HCT116 (cell line): ENCODE measurements around the gene TCERG1L. TPM values are rescaled to one million over a fixed set of nuclear protein-coding genes. Genes with fewer than 3 reads are reported as not detected.

Experiments used
- ATAC-seq: fragments of 200-7000 bp; cut with Tn5 transposase; 2 replicates; pipeline ENCODE4 v1.9.1; 2020; ENCODE audit warnings: mild to moderate bottlenecking, moderate library complexity
- BruUV-seq: library from RNA; stranded (reverse); fragments of 400-500 nt; replicated peaks from 2 replicates; lab custom pipeline; 2021; lab: Mats Ljungman, UMichigan
- CTCF ChIA-PET: fragments of 300-600 bp; sonication (Branson Sonifier 250); formaldehyde crosslinking; loops from one replicate; lab custom pipeline; 2021; ENCODE audit warnings: antibody characterized with exemption; lab: Charles Lee
- POLR2A ChIA-PET: fragments of 300-600, 350-600 bp; sonication (Branson Sonifier 250); formaldehyde crosslinking; loops from one replicate; lab custom pipeline; 2021; ENCODE audit warnings: antibody characterized with exemption; lab: Charles Lee
- RAD21 ChIA-PET, 2 experiments: fragments of 300-600 bp; sonication (Branson Sonifier 250); formaldehyde crosslinking; loops; one replicate each; lab custom pipeline; 2023; ENCODE audit warnings: low total read pairs in 2 of 2; ENCODE audit not compliant: uncharacterized antibody in 2 of 2, unreplicated experiment in 2 of 2, low non-redundant PET in 1 of 2; lab: Charles Lee
- DNase-seq: peaks from one replicate; pipeline ENCODE4 v3.0.0-alpha.2; 2010; ENCODE audit warnings: low read depth, low spot score
- H2AFZ ChIP-seq: fragments of 200-600 bp; shearing (Covaris generic), sonication (generic); 2 replicates; pipeline ENCODE4 v1.6.1; 2017; ENCODE audit warnings: low read depth, mixed run types, mixed read lengths, antibody characterized with exemption, low read length; ENCODE audit not compliant: poor library complexity, severe bottlenecking
- H3K27ac ChIP-seq: 2 replicates; pipeline ENCODE4 v1.5.1; 2012; ENCODE audit warnings: low read depth, low read length
- H3K27me3 ChIP-seq: fragments of 200-600 bp; sonication (generic); 2 replicates; pipeline ENCODE4 v1.6.1; 2016; ENCODE audit warnings: mixed run types, low read length, mixed read lengths; ENCODE audit not compliant: insufficient read depth
- H3K36me3 ChIP-seq, 2 experiments: fragments of 200-500 bp in 1 of 2; fragments of 200-600 bp in 1 of 2; sonication (Bioruptor generic) in 1 of 2; sonication (generic) in 1 of 2; 2 replicates each; pipeline versions ENCODE4 v1.5.1 to v1.6.1; 2014 to 2016; ENCODE audit warnings: low read length in 2 of 2, inconsistent platforms in 1 of 2, mixed read lengths in 1 of 2, mixed run types in 1 of 2; ENCODE audit not compliant: insufficient read depth in 2 of 2, control insufficient read depth in 1 of 2
- H3K4me1 ChIP-seq, 2 experiments: fragments of 200-600 bp in 1 of 2; sonication (generic) in 1 of 2; 2 replicates each; pipeline versions ENCODE4 v1.5.1 to v1.6.1; 2012 to 2017; ENCODE audit warnings: low read length in 2 of 2, inconsistent platforms in 1 of 2, mild to moderate bottlenecking in 1 of 2, mixed read lengths in 1 of 2, mixed run types in 1 of 2, moderate library complexity in 1 of 2; ENCODE audit not compliant: insufficient read depth in 2 of 2, control insufficient read depth in 1 of 2
- H3K4me2 ChIP-seq: fragments of 200-600 bp; sonication (generic); 2 replicates; pipeline ENCODE4 v1.6.1; 2017; ENCODE audit warnings: mixed run types, low read length, mixed read lengths
- H3K4me3 ChIP-seq, 2 experiments: fragments of 200-600 bp in 1 of 2; sonication (generic) in 1 of 2; replicated peaks in 1 of 2; 2 replicates each; pipeline ENCODE4 v1.5.1; 2011 to 2016; ENCODE audit warnings: low read length in 2 of 2, control low read depth in 1 of 2, low read depth in 1 of 2, mild to moderate bottlenecking in 1 of 2, mixed read lengths in 1 of 2, mixed run types in 1 of 2
- H3K79me2 ChIP-seq: fragments of 200-600 bp; sonication (generic); 2 replicates; pipeline ENCODE4 v1.6.1; 2017; ENCODE audit warnings: mild to moderate bottlenecking, mixed run types, low read length, moderate library complexity, mixed read lengths; ENCODE audit not compliant: insufficient read depth
- H3K9ac ChIP-seq: fragments of 200-600 bp; sonication (generic); 2 replicates; pipeline ENCODE4 v1.6.1; 2016; ENCODE audit warnings: low read length, mixed read lengths
- H3K9me2 ChIP-seq: fragments of 200-600 bp; sonication (generic), shearing (Covaris generic); 2 replicates; pipeline ENCODE4 v1.6.1; 2017; ENCODE audit warnings: mixed run types, mild to moderate bottlenecking, moderate library complexity; ENCODE audit not compliant: insufficient read depth
- H3K9me3 ChIP-seq, 2 experiments: fragments of 200-500 bp in 1 of 2; fragments of 200-600 bp in 1 of 2; sonication (Bioruptor generic) in 1 of 2; sonication (generic) in 1 of 2; 2 replicates each; pipeline ENCODE4 v1.6.1; 2014 to 2017; ENCODE audit warnings: low read length in 2 of 2, mixed read lengths in 2 of 2, inconsistent platforms in 1 of 2, low read depth in 1 of 2, mild to moderate bottlenecking in 1 of 2, mixed run types in 1 of 2, moderate library complexity in 1 of 2; ENCODE audit not compliant: control insufficient read depth in 1 of 2, insufficient read depth in 1 of 2
- H4K20me1 ChIP-seq: fragments of 200-600 bp; sonication (generic), shearing (Covaris generic); 2 replicates; pipeline ENCODE4 v1.6.1; 2017; ENCODE audit warnings: mixed run types, mild to moderate bottlenecking, moderate library complexity; ENCODE audit not compliant: insufficient read depth
- CBX3 ChIP-seq: IDR thresholded peaks from 2 replicates; pipeline ENCODE4 v1.6.1; 2012; ENCODE audit warnings: low read depth
- EGR1 ChIP-seq: IDR thresholded peaks from 2 replicates; pipeline ENCODE4 v1.6.1; 2012; ENCODE audit warnings: low read depth
- ELF1 ChIP-seq: IDR thresholded peaks from 2 replicates; pipeline ENCODE4 v1.6.1; 2012; ENCODE audit warnings: low read depth, borderline replicate concordance
- EZH2 ChIP-seq: fragments of 200-600 bp; sonication (generic); IDR thresholded peaks from 2 replicates; pipeline ENCODE4 v1.6.1; 2017; ENCODE audit warnings: antibody characterized with exemption, mixed run types
- EZH2phosphoT487 ChIP-seq: fragments of 200-600 bp; IDR thresholded peaks from 2 replicates; pipeline ENCODE4 v1.6.1; 2018; ENCODE audit warnings: antibody characterized with exemption, borderline replicate concordance
- FOSL1 ChIP-seq: IDR thresholded peaks from 2 replicates; pipeline ENCODE4 v1.6.1; 2012; ENCODE audit warnings: low read depth
- JUND ChIP-seq: IDR thresholded peaks from 2 replicates; pipeline ENCODE4 v1.6.1; 2012
- POLR2A ChIP-seq: IDR thresholded peaks from 2 replicates; pipeline ENCODE4 v1.7.0; 2011; ENCODE audit warnings: borderline replicate concordance; ENCODE audit not compliant: insufficient read depth, insufficient read length; ENCODE audit errors: extremely low read depth
- RAD21 ChIP-seq: IDR thresholded peaks from 2 replicates; pipeline ENCODE4 v1.6.1; 2012; ENCODE audit warnings: low read depth, mild to moderate bottlenecking
- SP1 ChIP-seq: IDR thresholded peaks from 2 replicates; pipeline ENCODE4 v1.6.1; 2012; ENCODE audit warnings: low read depth
- YY1 ChIP-seq: IDR thresholded peaks from 2 replicates; pipeline ENCODE4 v1.6.1; 2011; ENCODE audit warnings: low read length, low read depth, moderate library complexity, mild to moderate bottlenecking; ENCODE audit not compliant: insufficient replicate concordance; ENCODE audit errors: extremely low read depth
- ZNF274 ChIP-seq: fragments of 200-500 bp; sonication (Bioruptor generic); IDR thresholded peaks from 2 replicates; pipeline ENCODE4 v1.6.1; 2014; ENCODE audit warnings: mild to moderate bottlenecking, low read depth, low read length, inconsistent platforms
- intact Hi-C: fragments of 100-400 bp; cut with micrococcal nuclease; formaldehyde crosslinking; loops from 2 replicates; pipeline ENCODE4 v1.10.0; 2022
- total RNA-seq: library from RNA; stranded (reverse); gene quantifications from one replicate; pipeline ENCODE4 v1.2.1, GENCODE V29; 2021; ENCODE audit not compliant: unreplicated experiment
- TF ChIP-seq, protein P1 (sequence below): IDR thresholded peaks from 2 replicates; pipeline ENCODE4 v1.6.1; 2012; ENCODE audit warnings: low read depth
- TF ChIP-seq, protein P2 (sequence below): IDR thresholded peaks from 2 replicates; pipeline ENCODE4 v1.6.1; 2012
- TF ChIP-seq, protein P3 (sequence below): IDR thresholded peaks from 2 replicates; pipeline ENCODE4 v1.6.1; 2012
- TF ChIP-seq, protein P4 (sequence below): IDR thresholded peaks from 2 replicates; pipeline ENCODE4 v1.6.1; 2011; ENCODE audit warnings: mild to moderate bottlenecking, low read length, moderate library complexity; ENCODE audit not compliant: insufficient replicate concordance; ENCODE audit errors: extremely low read depth

TCERG1L gene
- total RNA-seq, 1 experiment from 2014 or later, result not detected

- TF ChIP-seq ELF1, result no peak
- TF ChIP-seq CBX3, result no peak
- no peak for TF ChIP-seq FOSL1
- no peak for TF ChIP-seq EGR1
- TF ChIP-seq, protein P1, sequence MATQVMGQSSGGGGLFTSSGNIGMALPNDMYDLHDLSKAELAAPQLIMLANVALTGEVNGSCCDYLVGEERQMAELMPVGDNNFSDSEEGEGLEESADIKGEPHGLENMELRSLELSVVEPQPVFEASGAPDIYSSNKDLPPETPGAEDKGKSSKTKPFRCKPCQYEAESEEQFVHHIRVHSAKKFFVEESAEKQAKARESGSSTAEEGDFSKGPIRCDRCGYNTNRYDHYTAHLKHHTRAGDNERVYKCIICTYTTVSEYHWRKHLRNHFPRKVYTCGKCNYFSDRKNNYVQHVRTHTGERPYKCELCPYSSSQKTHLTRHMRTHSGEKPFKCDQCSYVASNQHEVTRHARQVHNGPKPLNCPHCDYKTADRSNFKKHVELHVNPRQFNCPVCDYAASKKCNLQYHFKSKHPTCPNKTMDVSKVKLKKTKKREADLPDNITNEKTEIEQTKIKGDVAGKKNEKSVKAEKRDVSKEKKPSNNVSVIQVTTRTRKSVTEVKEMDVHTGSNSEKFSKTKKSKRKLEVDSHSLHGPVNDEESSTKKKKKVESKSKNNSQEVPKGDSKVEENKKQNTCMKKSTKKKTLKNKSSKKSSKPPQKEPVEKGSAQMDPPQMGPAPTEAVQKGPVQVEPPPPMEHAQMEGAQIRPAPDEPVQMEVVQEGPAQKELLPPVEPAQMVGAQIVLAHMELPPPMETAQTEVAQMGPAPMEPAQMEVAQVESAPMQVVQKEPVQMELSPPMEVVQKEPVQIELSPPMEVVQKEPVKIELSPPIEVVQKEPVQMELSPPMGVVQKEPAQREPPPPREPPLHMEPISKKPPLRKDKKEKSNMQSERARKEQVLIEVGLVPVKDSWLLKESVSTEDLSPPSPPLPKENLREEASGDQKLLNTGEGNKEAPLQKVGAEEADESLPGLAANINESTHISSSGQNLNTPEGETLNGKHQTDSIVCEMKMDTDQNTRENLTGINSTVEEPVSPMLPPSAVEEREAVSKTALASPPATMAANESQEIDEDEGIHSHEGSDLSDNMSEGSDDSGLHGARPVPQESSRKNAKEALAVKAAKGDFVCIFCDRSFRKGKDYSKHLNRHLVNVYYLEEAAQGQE, result no peak
- TF ChIP-seq JUND, result no peak
- Histone ChIP-seq H2AFZ (no peak overlapping the region), H4K20me1 (no peaks in the 10 kb centered on the region), H3K4me2 (no peak overlapping the region), H3K9me2 (no peaks in the 10 kb centered on the region), H3K36me3 (no peaks in the 10 kb centered on the region), H3K4me3 (no peak overlapping the region), H3K9me3 (no peaks in the 10 kb centered on the region), H3K27ac (no peak overlapping the region), H3K79me2 (no peaks in the 10 kb centered on the region), H3K4me1 (no peaks in the 10 kb centered on the region), H3K9ac (no peak overlapping the region), H3K27me3 (no peaks in the 10 kb centered on the region)
- RAD21 ChIA-PET, result no interaction called here
- DNase-seq, result no peak
- no peak for ATAC-seq
- CTCF ChIA-PET, result no interaction called here
- no TSS peak for BruUV-seq
- intact Hi-C loops, result no loop called here
- POLR2A ChIA-PET, result no interaction called here
These were observed 136.6 kb downstream of the TCERG1L start for GRCh38 chr10:131174651-131175540.

DNA sequence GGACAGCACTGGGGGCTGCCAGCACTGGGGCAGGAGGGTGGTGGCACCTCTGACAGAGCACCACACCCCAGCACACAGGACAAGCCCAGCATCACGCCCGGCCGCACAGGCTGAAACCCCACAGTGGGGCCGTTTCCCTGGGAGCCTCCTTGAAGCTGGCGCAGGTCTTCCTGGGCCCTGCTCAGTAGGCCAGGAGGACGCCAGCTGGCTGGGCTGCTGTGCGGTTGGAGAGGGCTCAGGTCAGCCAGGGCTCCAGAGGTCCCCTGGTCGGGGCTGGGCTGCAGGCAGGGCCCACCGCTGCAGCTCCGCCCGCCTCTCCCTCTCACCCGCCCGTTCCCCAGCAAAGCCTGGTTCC, 137.3 kb downstream of the TCERG1L start:
- H3K9me2 ChIP-seq, result no peaks in the 10 kb centered on the region
- H2AFZ ChIP-seq, result no peak overlapping the region
- no peak overlapping the region for H3K4me2 ChIP-seq
- POLR2A ChIA-PET, result no interaction called here
- H3K9me3 ChIP-seq, result no peaks in the 10 kb centered on the region
- CTCF ChIA-PET, result no interaction called here
- H3K79me2 ChIP-seq, result no peaks in the 10 kb centered on the region
- no peak overlapping the region for H3K9ac ChIP-seq
- no peaks in the 10 kb centered on the region for H3K4me1 ChIP-seq
- DNase-seq, result no peak
- no peak overlapping the region for H3K27ac ChIP-seq
- intact Hi-C loops, result no loop called here
- H3K36me3 ChIP-seq, result no peaks in the 10 kb centered on the region
- no peak for ATAC-seq
- RAD21 ChIA-PET, result no interaction called here
- no TSS peak for BruUV-seq
- no peaks in the 10 kb centered on the region for H4K20me1 ChIP-seq
- no peak overlapping the region for H3K4me3 ChIP-seq
- H3K27me3 ChIP-seq, result no peaks in the 10 kb centered on the region
- TF ChIP-seq, protein P2, sequence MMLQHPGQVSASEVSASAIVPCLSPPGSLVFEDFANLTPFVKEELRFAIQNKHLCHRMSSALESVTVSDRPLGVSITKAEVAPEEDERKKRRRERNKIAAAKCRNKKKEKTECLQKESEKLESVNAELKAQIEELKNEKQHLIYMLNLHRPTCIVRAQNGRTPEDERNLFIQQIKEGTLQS, result no peak
- no peak for TF ChIP-seq POLR2A
- TF ChIP-seq, protein P3, sequence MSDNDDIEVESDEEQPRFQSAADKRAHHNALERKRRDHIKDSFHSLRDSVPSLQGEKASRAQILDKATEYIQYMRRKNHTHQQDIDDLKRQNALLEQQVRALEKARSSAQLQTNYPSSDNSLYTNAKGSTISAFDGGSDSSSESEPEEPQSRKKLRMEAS, result no peak
- no peak for TF ChIP-seq ZNF274
- TF ChIP-seq RAD21, result no peak
- no peak for TF ChIP-seq YY1
- TF ChIP-seq, protein P4, sequence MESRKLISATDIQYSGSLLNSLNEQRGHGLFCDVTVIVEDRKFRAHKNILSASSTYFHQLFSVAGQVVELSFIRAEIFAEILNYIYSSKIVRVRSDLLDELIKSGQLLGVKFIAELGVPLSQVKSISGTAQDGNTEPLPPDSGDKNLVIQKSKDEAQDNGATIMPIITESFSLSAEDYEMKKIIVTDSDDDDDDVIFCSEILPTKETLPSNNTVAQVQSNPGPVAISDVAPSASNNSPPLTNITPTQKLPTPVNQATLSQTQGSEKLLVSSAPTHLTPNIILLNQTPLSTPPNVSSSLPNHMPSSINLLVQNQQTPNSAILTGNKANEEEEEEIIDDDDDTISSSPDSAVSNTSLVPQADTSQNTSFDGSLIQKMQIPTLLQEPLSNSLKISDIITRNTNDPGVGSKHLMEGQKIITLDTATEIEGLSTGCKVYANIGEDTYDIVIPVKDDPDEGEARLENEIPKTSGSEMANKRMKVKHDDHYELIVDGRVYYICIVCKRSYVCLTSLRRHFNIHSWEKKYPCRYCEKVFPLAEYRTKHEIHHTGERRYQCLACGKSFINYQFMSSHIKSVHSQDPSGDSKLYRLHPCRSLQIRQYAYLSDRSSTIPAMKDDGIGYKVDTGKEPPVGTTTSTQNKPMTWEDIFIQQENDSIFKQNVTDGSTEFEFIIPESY, result no peak
- TF ChIP-seq EZH2, result no peak
- no peak for TF ChIP-seq EZH2phosphoT487
- no peak for TF ChIP-seq SP1
